K562 (cell line): Measurements from ENCODE around the gene CRYGA. TPM values are rescaled to one million over a fixed set of nuclear protein-coding genes. Genes with fewer than 3 reads are reported as not detected.

Experiments
- ATAC-seq: fragments of 200-7000 bp; cut with Tn5 transposase; 3 replicates; pipeline ENCODE4 v1.9.1; 2020; ENCODE audit warnings: moderate library complexity
- BruUV-seq: library from RNA; stranded (reverse); fragments of 400-500 nt; replicated peaks from 2 replicates; lab custom pipeline; 2021; lab: Mats Ljungman, UMichigan
- CTCF ChIA-PET: fragments of 300-600 bp; formaldehyde crosslinking; extraction: SDS; loops from one replicate; lab custom pipeline; 2021; ENCODE audit warnings: low intra/inter-chr PET ratio; lab: Yijun Ruan, JAX
- POLR2A ChIA-PET: fragments of 300-600, 350-650 bp; sonication (Branson Sonifier 250); formaldehyde crosslinking; extraction: SDS; loops from one replicate; lab custom pipeline; 2021; ENCODE audit warnings: antibody characterized with exemption, inconsistent platforms; lab: Yijun Ruan, JAX
- DNase-seq, 4 experiments: peaks; one replicate each; pipeline versions ENCODE4 v3.0.0 to v3.0.0-alpha.2; 2011 to 2018; ENCODE audit warnings: low spot score in 3 of 4, mixed read lengths in 3 of 4; ENCODE audit errors: extremely low read depth in 1 of 4
- FAIRE-seq: peaks from 2 replicates; lab custom pipeline; 2011; peaks lifted over from hg19 to GRCh38; lab: Jason Lieb, UNC
- H2AFZ ChIP-seq: 2 replicates; pipeline ENCODE4 v1.6.0; 2011; ENCODE audit warnings: low read depth, low read length, control low read depth, inconsistent platforms
- H3K27ac ChIP-seq: fragments of 200-600 bp; 3 replicates; pipeline ENCODE4 v1.8.0; 2011; ENCODE audit warnings: low read depth, mild to moderate bottlenecking, control low read depth, inconsistent platforms, low read length, moderate library complexity, mixed read lengths; ENCODE audit errors: extremely low read depth
- H3K27me3 ChIP-seq, 2 experiments: fragments of 300-600 bp in 1 of 2; 2 replicates in 1 of 2; 3 replicates in 1 of 2; pipeline versions ENCODE4 v1.6.0 to v1.8.0; 2011; ENCODE audit warnings: inconsistent platforms in 2 of 2, low read length in 2 of 2, mild to moderate bottlenecking in 1 of 2, mixed read lengths in 1 of 2, moderate library complexity in 1 of 2; ENCODE audit not compliant: control insufficient read depth in 2 of 2, insufficient read depth in 2 of 2
- H3K36me3 ChIP-seq: fragments of 300-600 bp; 3 replicates; pipeline ENCODE4 v1.8.0; 2011; ENCODE audit warnings: mild to moderate bottlenecking, low read length, inconsistent platforms; ENCODE audit not compliant: control insufficient read depth, insufficient read depth
- H3K4me1 ChIP-seq, 2 experiments: fragments of 200-600 bp in 1 of 2; replicated peaks in 1 of 2; 2 replicates in 1 of 2; 3 replicates in 1 of 2; pipeline versions ENCODE4 v1.5.1 to v1.8.0; 2011; ENCODE audit warnings: inconsistent platforms in 2 of 2, low read length in 2 of 2, mild to moderate bottlenecking in 1 of 2, mixed read lengths in 1 of 2, moderate library complexity in 1 of 2; ENCODE audit not compliant: control insufficient read depth in 2 of 2, insufficient read depth in 2 of 2
- H3K4me2 ChIP-seq: 2 replicates; pipeline ENCODE4 v1.6.1; 2011; ENCODE audit warnings: low read length, control low read depth, inconsistent platforms, mixed read lengths; ENCODE audit not compliant: insufficient read depth
- H3K4me3 ChIP-seq: fragments of 200-600 bp; sonication (generic), shearing (Covaris generic); 2 replicates; pipeline ENCODE4 v1.5.1; 2016; ENCODE audit warnings: control low read depth, inconsistent platforms
- H3K79me2 ChIP-seq: fragments of 200-600 bp; 3 replicates; pipeline ENCODE4 v1.8.0; 2011; ENCODE audit warnings: low read length, inconsistent platforms; ENCODE audit not compliant: control insufficient read depth, insufficient read depth
- H3K9ac ChIP-seq, 2 experiments: 2 replicates each; pipeline versions ENCODE4 v1.6.0 to v1.6.1; 2011; ENCODE audit warnings: low read depth in 2 of 2, low read length in 2 of 2, control low read depth in 1 of 2, inconsistent platforms in 1 of 2, mild to moderate bottlenecking in 1 of 2, mixed read lengths in 1 of 2; ENCODE audit not compliant: insufficient read depth in 1 of 2
- H3K9me1 ChIP-seq: one replicate; pipeline ENCODE4 v1.6.0; 2011; ENCODE audit warnings: inconsistent platforms, mild to moderate bottlenecking, low read length, moderate library complexity; ENCODE audit not compliant: control insufficient read depth, insufficient read depth
- H3K9me3 ChIP-seq: replicated peaks from 2 replicates; pipeline ENCODE4 v1.5.1; 2011; ENCODE audit warnings: low read depth, low read length, inconsistent platforms; ENCODE audit not compliant: control insufficient read depth, insufficient read depth
- H4K20me1 ChIP-seq: replicated peaks from 2 replicates; pipeline ENCODE4 v1.6.1; 2011; ENCODE audit warnings: low read length, inconsistent platforms, mixed read lengths; ENCODE audit not compliant: control insufficient read depth, insufficient read depth
- CBFA2T3 ChIP-seq: fragments of 450-650 bp; IDR thresholded peaks from 2 replicates; pipeline ENCODE4 v1.6.1; 2017
- FOXJ3 ChIP-seq: sonication (generic); formaldehyde crosslinking; IDR thresholded peaks from 2 replicates; pipeline ENCODE4 v1.4.0; 2020; ENCODE audit warnings: mild to moderate bottlenecking, missing genetic modification reagents
- TRIM28 ChIP-seq: fragments of 450-650 bp; IDR thresholded peaks from 2 replicates; pipeline ENCODE4 v1.6.1; 2017
- WGBS: fragments of 100-300 bp; shearing (Covaris generic); methylation state at CpG from one replicate; pipeline ENCODE4 v1.1.6; 2016; ENCODE audit warnings: low coverage, mixed read lengths; ENCODE audit not compliant: insufficient coverage; ENCODE audit errors: missing lambda C conversion rate; 5-methylcytosine and 5-hydroxymethylcytosine counted together
- in situ Hi-C: fragments of 300-500 bp; cut with MboI; formaldehyde crosslinking; loops from 4 replicates; pipeline ENCODE4 v1.15.0; 2018; ENCODE audit warnings: inconsistent platforms, mixed read lengths
- intact Hi-C: fragments of 100-400 bp; cut with micrococcal nuclease; formaldehyde crosslinking; loops from 2 replicates; pipeline ENCODE4 v1.14.2; 2022
- polyA plus RNA-seq, 8 experiments: library from polyadenylated mRNA; depleted of rRNA in 4 of 8; stranded (reverse) in 5 of 8; unstranded in 3 of 8; fragments of >200 nt; fragmentation: Nextera tagmentation in 2 of 8; fragmentation: Illumina TruSeq in 1 of 8; extraction: Ambion mirVana in 2 of 8; extraction: Trizol in 1 of 8; gene quantifications; 2 replicates each; pipeline versions ENCODE4 v1.2.1 to v1.2.3, GENCODE V29; 2011 to 2014; ENCODE audit warnings: inconsistent platforms in 1 of 8, missing spikeins in 1 of 8
- total RNA-seq, 7 experiments: library from RNA; depleted of rRNA in 6 of 7; stranded (reverse); fragments of >200 nt in 6 of 7; fragmentation: Illumina TruSeq in 2 of 7; extraction: Trizol in 2 of 7; gene quantifications; 2 replicates each; pipeline versions ENCODE4 v1.2.1 to v1.2.3, GENCODE V29; 2011 to 2021; ENCODE audit warnings: low replicate concordance in 1 of 7
- TF ChIP-seq, protein P1 (sequence below): fragments of 200-800 bp; sonication (Bioruptor generic); IDR thresholded peaks from 2 replicates; pipeline ENCODE4 v1.6.1; 2017; ENCODE audit warnings: missing genetic modification characterization, missing compliant biosample characterization

The CRYGA gene
- total and polyA plus RNA-seq, 9 of the 15 experiments (the other 6 are each of a cell fraction or from before 2014, with no cell fraction given): not detected

GRCh38 chr2:208183972-208184705 is 20.8 kb upstream of the CRYGA start:
- intact Hi-C loops (no loop called here), in situ Hi-C loops (no loop called here)
- H3K9me1 ChIP-seq: no peaks in the 10 kb centered on the region
- no peaks in the 10 kb centered on the region for H3K9me3 ChIP-seq
- H3K4me3 ChIP-seq: no peak overlapping the region
- FAIRE-seq (no peak), DNase-seq (no peak), ATAC-seq (no peak)
- CTCF ChIA-PET: no interaction called here
- no peak overlapping the region for H3K9ac ChIP-seq
- H3K4me1 ChIP-seq: peaks cover 0 to 3% of the 10 kb centered on the region in 2 experiments; a peak in 1 of 5 replicates
- no peak overlapping the region for H3K4me2 ChIP-seq
- POLR2A ChIA-PET: interaction anchor here (0.9 kb wide), 1 partner anchor 9 kb away, joined by 6 read pairs; no protein-coding TSS in a partner anchor
- no peaks in the 10 kb centered on the region for H3K36me3 ChIP-seq
- no peaks in the 10 kb centered on the region for H4K20me1 ChIP-seq
- no peaks in the 10 kb centered on the region for H3K79me2 ChIP-seq
- no peak overlapping the region for H2AFZ ChIP-seq
- TF ChIP-seq, protein P1, sequence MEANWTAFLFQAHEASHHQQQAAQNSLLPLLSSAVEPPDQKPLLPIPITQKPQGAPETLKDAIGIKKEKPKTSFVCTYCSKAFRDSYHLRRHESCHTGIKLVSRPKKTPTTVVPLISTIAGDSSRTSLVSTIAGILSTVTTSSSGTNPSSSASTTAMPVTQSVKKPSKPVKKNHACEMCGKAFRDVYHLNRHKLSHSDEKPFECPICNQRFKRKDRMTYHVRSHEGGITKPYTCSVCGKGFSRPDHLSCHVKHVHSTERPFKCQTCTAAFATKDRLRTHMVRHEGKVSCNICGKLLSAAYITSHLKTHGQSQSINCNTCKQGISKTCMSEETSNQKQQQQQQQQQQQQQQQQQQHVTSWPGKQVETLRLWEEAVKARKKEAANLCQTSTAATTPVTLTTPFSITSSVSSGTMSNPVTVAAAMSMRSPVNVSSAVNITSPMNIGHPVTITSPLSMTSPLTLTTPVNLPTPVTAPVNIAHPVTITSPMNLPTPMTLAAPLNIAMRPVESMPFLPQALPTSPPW: peak; percentile 22; the same call in 1 of the 2 replicates
- TF ChIP-seq CBFA2T3 (no peak), TRIM28 (no peak)
- 38% methylated on average over 12 of the region's 12 CpGs for WGBS
- BruUV-seq: no TSS peak
- no peaks in the 10 kb centered on the region for H3K27me3 ChIP-seq
- H3K27ac ChIP-seq: no peak overlapping the region

DNA sequence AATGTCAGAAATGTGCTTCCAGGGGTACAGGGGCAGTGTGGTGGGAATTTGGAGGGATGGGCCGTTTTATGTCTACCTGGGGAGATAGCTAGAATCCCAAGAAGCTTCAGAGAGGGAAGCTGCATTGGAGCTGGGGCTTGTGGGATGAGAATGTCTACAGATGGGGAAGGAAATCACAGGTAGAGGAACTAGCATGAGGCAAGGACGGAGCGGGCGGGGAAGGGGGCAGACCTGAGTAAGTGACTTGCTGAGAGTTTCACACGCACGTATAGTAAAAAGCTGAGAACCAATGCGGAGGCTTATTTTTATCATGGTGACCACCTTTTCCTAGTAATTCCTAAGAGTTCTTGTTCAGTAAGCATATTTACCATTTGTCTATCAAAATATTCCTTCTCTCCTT is 20.1 kb upstream of the CRYGA start:
- no peak for TF ChIP-seq FOXJ3 (CRISPR knock-in tag)
- H3K4me2 ChIP-seq: no peak overlapping the region
- H3K27me3 ChIP-seq: no peaks in the 10 kb centered on the region
- WGBS: 11% methylated on average over 7 of the region's 7 CpGs
- no peak overlapping the region for H3K4me3 ChIP-seq
- H3K79me2 ChIP-seq: no peaks in the 10 kb centered on the region
- H3K9me1 ChIP-seq: no peaks in the 10 kb centered on the region
- no peaks in the 10 kb centered on the region for H3K36me3 ChIP-seq
- in situ Hi-C loops (no loop called here), intact Hi-C loops (no loop called here)
- H3K9me3 ChIP-seq: no peaks in the 10 kb centered on the region
- no TSS peak for BruUV-seq
- no peaks in the 10 kb centered on the region for H4K20me1 ChIP-seq
- ChIA-PET CTCF (no interaction called here), POLR2A (interaction anchor here (0.9 kb wide), 1 partner anchor 8 kb away, joined by 6 read pairs; no protein-coding TSS in a partner anchor)
- H3K4me1 ChIP-seq: peaks cover 0 to 3% of the 10 kb centered on the region in 2 experiments; a peak in 1 of 5 replicates
- DNase-seq: no peak
- no peak overlapping the region for H3K27ac ChIP-seq
- no peak overlapping the region for H3K9ac ChIP-seq
- H2AFZ ChIP-seq: no peak overlapping the region
- ATAC-seq: peak; percentile 58
- no peak for FAIRE-seq
